ENCODE measurements around the gene LAMA4.

The LAMA4 gene

DNA sequence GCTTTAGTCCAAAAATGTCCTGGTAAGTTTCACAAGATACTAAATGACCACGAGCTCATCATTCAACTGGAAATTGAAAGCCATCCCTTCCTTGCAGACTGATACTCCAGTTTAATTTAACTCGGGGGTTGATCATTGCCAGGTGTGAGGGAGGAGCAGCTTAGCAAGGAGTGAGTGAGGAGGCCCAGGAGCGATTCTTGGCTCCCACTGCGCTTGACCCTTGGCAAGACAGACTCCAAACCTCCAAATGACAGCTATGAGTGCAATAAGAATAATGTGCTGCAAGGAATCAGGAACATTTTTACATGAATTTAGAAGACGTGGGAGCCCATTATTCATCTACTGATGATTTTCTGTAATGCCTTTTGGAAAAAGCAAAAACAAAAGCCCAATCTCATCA is 64.9 kb downstream of the LAMA4 start:
- H3K36me3 ChIP-seq (ENCODE audit: control insufficient read depth, insufficient read depth, low read length): no peaks in the 10 kb centered on the region
- no peak overlapping the region for H3K4me3 ChIP-seq (ENCODE audit: low read depth, low read length)
- no peaks in the 10 kb centered on the region for H3K9me3 ChIP-seq (ENCODE audit: control insufficient read depth, insufficient read depth, low read length)
- no peaks in the 10 kb centered on the region for H3K27me3 ChIP-seq (ENCODE audit: control insufficient read depth, insufficient read depth, low read length)
- H3K9ac ChIP-seq (ENCODE audit: low read depth, low read length): no peak overlapping the region
- no peaks in the 10 kb centered on the region for H3K4me1 ChIP-seq (ENCODE audit: control insufficient read depth, insufficient read depth, low read length)

DNA sequence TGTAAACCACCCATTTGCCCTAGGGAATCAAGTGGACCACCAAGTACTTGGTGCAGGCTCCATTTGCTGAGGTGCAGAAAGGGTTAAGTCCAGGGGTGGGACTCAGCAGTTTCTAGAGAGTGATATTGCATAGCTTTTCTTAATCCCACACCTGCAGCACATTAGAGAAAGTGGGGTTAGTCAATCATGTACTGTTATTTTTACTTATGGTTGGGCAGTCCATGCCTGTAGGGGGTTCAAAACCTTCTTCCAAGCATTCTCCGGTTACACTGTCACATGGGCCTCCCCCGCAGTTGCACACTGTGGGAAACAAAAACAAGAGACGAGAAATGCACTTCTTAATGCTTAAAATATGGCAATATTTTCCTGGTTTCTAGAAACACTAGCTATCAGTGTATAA is 65.5 kb downstream of the LAMA4 start:
- H3K4me1 ChIP-seq (ENCODE audit: control insufficient read depth, insufficient read depth, low read length): no peaks in the 10 kb centered on the region
- H3K4me3 ChIP-seq (ENCODE audit: low read depth, low read length): no peak overlapping the region
- H3K27me3 ChIP-seq (ENCODE audit: control insufficient read depth, insufficient read depth, low read length): no peaks in the 10 kb centered on the region
- H3K36me3 ChIP-seq (ENCODE audit: control insufficient read depth, insufficient read depth, low read length): no peaks in the 10 kb centered on the region
- H3K9me3 ChIP-seq (ENCODE audit: control insufficient read depth, insufficient read depth, low read length): no peaks in the 10 kb centered on the region
- no peak overlapping the region for H3K9ac ChIP-seq (ENCODE audit: low read depth, low read length)

DNA sequence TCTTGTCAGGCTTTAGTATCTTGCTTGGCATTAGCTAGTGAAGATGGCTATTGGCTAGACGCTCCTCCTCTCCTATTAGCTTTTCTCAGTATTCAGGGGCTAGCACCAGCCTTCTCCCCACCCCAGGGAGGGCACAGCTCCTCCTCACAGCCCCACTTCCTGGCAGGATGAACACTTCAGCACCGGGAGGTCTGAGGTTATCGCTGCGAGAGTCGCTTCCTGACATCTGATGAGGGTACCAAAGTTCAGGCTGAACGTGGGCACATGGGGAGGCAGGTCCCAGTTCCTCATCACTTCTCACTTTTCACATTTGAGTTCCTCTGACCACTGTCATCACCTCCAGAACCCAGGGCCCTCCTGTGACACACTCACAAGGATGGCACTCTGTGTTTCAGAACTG is 66.6 kb downstream of the LAMA4 start:
- no peak overlapping the region for H3K9ac ChIP-seq (ENCODE audit: low read depth, low read length)
- no peaks in the 10 kb centered on the region for H3K4me1 ChIP-seq (ENCODE audit: control insufficient read depth, insufficient read depth, low read length)
- no peak overlapping the region for H3K4me3 ChIP-seq (ENCODE audit: low read depth, low read length)
- H3K27me3 ChIP-seq (ENCODE audit: control insufficient read depth, insufficient read depth, low read length): no peaks in the 10 kb centered on the region
- H3K9me3 ChIP-seq (ENCODE audit: control insufficient read depth, insufficient read depth, low read length): no peaks in the 10 kb centered on the region
- no peaks in the 10 kb centered on the region for H3K36me3 ChIP-seq (ENCODE audit: control insufficient read depth, insufficient read depth, low read length)

DNA sequence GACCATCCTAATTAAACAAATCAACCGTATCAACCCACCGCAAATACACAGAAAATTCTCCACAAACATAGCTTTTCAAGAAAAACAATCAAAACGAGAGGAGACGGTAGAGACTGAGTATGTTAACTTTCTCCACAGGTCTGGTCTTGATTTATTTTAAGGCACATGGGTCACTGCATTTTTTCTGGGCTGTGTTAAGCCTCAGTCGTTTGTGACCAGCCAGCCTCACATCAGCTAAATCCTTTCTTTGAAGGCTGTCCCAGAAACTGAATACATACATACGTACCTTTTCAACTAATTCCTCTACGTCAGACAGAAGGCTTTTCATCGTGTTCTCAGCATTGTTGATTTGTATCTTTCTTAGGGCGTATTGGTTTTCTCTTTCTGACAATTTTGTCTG is 69.4 kb downstream of the LAMA4 start:
- Histone ChIP-seq H3K36me3 (ENCODE audit: control insufficient read depth, insufficient read depth, low read length) (no peaks in the 10 kb centered on the region), H3K9ac (ENCODE audit: low read depth, low read length) (no peak overlapping the region), H3K9me3 (ENCODE audit: control insufficient read depth, insufficient read depth, low read length) (no peaks in the 10 kb centered on the region), H3K4me1 (ENCODE audit: control insufficient read depth, insufficient read depth, low read length) (no peaks in the 10 kb centered on the region), H3K4me3 (ENCODE audit: low read depth, low read length) (no peak overlapping the region), H3K27me3 (ENCODE audit: control insufficient read depth, insufficient read depth, low read length) (no peaks in the 10 kb centered on the region)

DNA sequence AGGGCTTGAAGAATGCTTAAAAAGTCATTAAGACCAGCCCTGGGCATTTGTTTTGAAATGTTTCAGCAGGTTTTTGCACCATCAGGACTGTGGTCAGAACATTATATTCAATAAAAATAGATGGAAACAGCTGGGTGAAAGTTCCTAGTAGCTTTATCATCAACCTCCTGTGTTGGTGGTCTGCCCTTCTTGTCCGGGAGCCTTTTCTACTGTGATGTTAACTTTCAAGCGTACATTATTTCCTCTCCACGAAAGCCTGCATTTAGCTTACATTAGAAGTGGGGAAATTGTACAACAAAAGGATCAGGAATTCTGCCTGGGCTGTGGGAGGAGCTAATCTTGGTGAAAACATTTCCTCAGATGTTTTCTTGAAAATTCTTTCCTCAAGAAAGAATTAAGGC is 71.1 kb downstream of the LAMA4 start:
- Histone ChIP-seq H3K9me3 (ENCODE audit: control insufficient read depth, insufficient read depth, low read length) (no peaks in the 10 kb centered on the region), H3K27me3 (ENCODE audit: control insufficient read depth, insufficient read depth, low read length) (no peaks in the 10 kb centered on the region), H3K4me3 (ENCODE audit: low read depth, low read length) (no peak overlapping the region), H3K36me3 (ENCODE audit: control insufficient read depth, insufficient read depth, low read length) (no peaks in the 10 kb centered on the region), H3K4me1 (ENCODE audit: control insufficient read depth, insufficient read depth, low read length) (no peaks in the 10 kb centered on the region), H3K9ac (ENCODE audit: low read depth, low read length) (no peak overlapping the region)

DNA sequence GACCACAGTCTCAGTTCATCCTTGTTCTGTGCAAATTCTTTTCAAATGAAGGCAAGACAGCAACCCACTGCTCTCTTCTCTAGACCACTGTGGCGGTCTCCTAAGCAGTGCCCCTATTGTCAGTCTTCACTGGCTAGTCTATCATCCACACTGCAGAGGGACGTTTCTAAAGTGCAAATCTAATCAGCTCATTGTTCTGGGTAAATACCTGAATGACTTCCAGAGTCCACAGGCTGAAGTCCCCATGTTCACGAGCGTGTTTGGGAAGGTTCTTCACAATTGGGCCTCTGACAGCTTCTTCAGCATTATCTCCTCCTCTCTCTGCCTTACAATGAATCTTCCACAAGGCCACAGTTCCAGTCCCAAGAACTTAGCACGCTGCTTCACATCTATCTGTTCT is 73.2 kb downstream of the LAMA4 start:
- Histone ChIP-seq H3K36me3 (ENCODE audit: control insufficient read depth, insufficient read depth, low read length) (no peaks in the 10 kb centered on the region), H3K9me3 (ENCODE audit: control insufficient read depth, insufficient read depth, low read length) (no peaks in the 10 kb centered on the region), H3K4me1 (ENCODE audit: control insufficient read depth, insufficient read depth, low read length) (no peaks in the 10 kb centered on the region), H3K9ac (ENCODE audit: low read depth, low read length) (no peak overlapping the region), H3K4me3 (ENCODE audit: low read depth, low read length) (no peak overlapping the region), H3K27me3 (ENCODE audit: control insufficient read depth, insufficient read depth, low read length) (no peaks in the 10 kb centered on the region)

DNA sequence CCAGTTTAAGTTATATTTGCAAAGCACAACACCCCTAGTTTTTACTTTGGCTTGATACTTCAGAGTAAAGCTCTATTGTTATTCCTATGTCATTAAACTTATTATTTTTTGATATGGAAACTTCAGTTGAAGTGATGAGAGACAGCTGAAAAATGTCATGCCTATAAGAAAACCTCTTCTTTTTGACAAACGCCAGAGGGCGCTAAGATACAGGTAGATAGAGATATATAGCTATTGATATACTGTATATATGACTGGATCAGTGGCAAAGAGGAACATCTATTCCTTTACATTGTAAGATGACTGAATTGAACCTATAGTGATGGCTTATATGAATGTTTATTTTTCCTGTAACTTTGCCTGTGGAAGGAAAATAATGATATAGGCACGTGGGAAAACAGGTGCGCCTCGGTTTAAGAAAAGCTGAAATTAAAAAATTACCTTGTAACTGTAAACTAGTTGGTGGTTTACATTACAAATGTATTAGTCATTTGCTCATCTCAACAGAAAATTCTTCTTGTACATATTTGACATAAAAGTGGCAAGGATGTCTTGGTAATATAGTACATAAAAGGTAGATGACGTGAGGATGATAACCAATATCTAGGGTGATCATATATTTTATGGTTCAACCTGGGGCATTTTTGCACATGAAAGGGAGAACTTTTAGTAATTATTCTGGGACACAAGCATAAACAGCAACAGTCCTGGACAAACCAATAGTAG is 74.1 kb downstream of the LAMA4 start:
- Histone ChIP-seq H3K36me3 (ENCODE audit: control insufficient read depth, insufficient read depth, low read length) (no peaks in the 10 kb centered on the region), H3K4me3 (ENCODE audit: low read depth, low read length) (no peak overlapping the region), H3K9ac (ENCODE audit: low read depth, low read length) (no peak overlapping the region), H3K4me1 (ENCODE audit: control insufficient read depth, insufficient read depth, low read length) (no peaks in the 10 kb centered on the region), H3K9me3 (ENCODE audit: control insufficient read depth, insufficient read depth, low read length) (no peaks in the 10 kb centered on the region), H3K27me3 (ENCODE audit: control insufficient read depth, insufficient read depth, low read length) (no peaks in the 10 kb centered on the region)

DNA sequence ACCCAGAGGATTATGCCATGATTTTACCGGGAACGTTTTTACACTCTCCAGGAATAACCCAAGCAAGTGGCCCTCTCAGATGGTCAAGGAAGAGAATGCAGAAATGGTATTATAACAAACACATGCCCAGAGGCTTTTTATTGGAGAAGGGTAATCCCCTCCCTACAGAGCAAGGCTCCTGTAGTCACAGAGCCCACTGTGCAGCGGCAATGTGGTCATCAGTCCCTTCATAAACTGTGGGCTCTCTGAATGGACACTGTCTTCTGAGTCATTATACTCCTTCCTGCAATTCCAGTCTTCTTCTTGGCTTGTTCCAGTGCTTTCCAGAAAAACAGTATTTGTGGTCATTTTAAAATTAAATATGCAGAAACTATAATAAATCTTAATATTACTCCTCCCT is 74.7 kb downstream of the LAMA4 start:
- Histone ChIP-seq H3K36me3 (ENCODE audit: control insufficient read depth, insufficient read depth, low read length) (no peaks in the 10 kb centered on the region), H3K9ac (ENCODE audit: low read depth, low read length) (no peak overlapping the region), H3K27me3 (ENCODE audit: control insufficient read depth, insufficient read depth, low read length) (no peaks in the 10 kb centered on the region), H3K4me1 (ENCODE audit: control insufficient read depth, insufficient read depth, low read length) (no peaks in the 10 kb centered on the region), H3K9me3 (ENCODE audit: control insufficient read depth, insufficient read depth, low read length) (no peaks in the 10 kb centered on the region), H3K4me3 (ENCODE audit: low read depth, low read length) (no peak overlapping the region)

DNA sequence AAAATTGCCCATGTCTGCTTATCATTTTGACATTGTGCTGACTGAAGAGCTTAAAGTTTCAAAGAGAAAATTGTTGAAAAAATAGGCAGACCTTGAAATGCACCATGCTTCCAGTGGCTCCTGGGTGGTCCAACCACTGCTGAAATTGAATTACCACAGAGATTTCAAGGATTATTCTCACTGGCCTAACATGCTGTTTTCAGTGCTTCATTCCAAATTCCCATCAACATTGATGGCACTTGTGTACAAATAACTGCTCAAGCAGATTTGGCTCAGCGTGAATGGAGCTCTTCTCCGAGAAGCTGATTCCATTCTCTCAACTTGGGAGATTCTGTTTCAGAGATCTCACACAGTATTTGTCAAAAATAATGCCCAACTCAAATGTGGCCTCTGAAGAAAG is 75.5 kb downstream of the LAMA4 start:
- H3K4me3 ChIP-seq (ENCODE audit: low read depth, low read length): no peak overlapping the region
- no peak overlapping the region for H3K9ac ChIP-seq (ENCODE audit: low read depth, low read length)
- H3K36me3 ChIP-seq (ENCODE audit: control insufficient read depth, insufficient read depth, low read length): no peaks in the 10 kb centered on the region
- H3K4me1 ChIP-seq (ENCODE audit: control insufficient read depth, insufficient read depth, low read length): no peaks in the 10 kb centered on the region
- H3K27me3 ChIP-seq (ENCODE audit: control insufficient read depth, insufficient read depth, low read length): no peaks in the 10 kb centered on the region
- H3K9me3 ChIP-seq (ENCODE audit: control insufficient read depth, insufficient read depth, low read length): no peaks in the 10 kb centered on the region

DNA sequence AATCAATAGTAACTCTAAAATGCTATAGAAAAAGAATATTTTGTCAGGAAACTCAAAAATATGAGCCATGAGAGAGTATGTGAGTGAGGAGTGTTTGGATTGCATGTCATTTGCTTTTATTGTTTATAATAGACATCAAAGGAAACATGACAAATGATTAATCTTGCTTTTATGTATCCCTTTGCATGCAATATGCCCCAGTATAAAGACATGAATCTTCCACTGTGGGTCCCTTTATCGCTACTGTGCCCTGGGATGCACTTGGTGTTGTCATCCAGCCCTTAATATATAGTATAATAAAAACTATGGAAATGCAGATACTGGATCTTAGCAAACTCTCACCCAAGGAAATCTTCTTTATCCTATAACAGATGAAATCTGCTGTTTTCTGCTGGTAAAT is 77.3 kb downstream of the LAMA4 start:
- Histone ChIP-seq H3K9me3 (ENCODE audit: control insufficient read depth, insufficient read depth, low read length) (no peaks in the 10 kb centered on the region), H3K9ac (ENCODE audit: low read depth, low read length) (no peak overlapping the region), H3K4me1 (ENCODE audit: control insufficient read depth, insufficient read depth, low read length) (no peaks in the 10 kb centered on the region), H3K4me3 (ENCODE audit: low read depth, low read length) (no peak overlapping the region), H3K36me3 (ENCODE audit: control insufficient read depth, insufficient read depth, low read length) (no peaks in the 10 kb centered on the region), H3K27me3 (ENCODE audit: control insufficient read depth, insufficient read depth, low read length) (no peaks in the 10 kb centered on the region)

DNA sequence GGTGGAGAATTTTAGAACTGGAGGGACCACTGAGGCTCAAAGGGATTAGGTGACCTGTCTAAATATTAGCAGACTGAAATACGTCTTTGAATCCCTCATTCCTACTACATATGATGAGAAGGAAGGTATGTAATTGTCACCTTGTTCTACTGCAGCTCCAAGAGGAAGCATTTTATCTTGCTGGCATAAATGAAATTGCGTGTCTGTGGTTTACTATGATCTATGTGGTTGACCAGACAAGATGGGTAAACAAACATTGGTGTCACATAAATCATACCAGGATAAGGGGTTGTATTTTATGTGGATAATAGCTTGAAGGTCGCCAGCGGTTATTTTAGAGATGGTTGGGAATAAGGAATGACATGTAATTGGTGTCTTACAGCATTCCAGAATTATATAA is 78.2 kb downstream of the LAMA4 start:
- H3K36me3 ChIP-seq (ENCODE audit: control insufficient read depth, insufficient read depth, low read length): no peaks in the 10 kb centered on the region
- no peaks in the 10 kb centered on the region for H3K9me3 ChIP-seq (ENCODE audit: control insufficient read depth, insufficient read depth, low read length)
- H3K4me3 ChIP-seq (ENCODE audit: low read depth, low read length): no peak overlapping the region
- H3K9ac ChIP-seq (ENCODE audit: low read depth, low read length): no peak overlapping the region
- no peaks in the 10 kb centered on the region for H3K4me1 ChIP-seq (ENCODE audit: control insufficient read depth, insufficient read depth, low read length)
- no peaks in the 10 kb centered on the region for H3K27me3 ChIP-seq (ENCODE audit: control insufficient read depth, insufficient read depth, low read length)

DNA sequence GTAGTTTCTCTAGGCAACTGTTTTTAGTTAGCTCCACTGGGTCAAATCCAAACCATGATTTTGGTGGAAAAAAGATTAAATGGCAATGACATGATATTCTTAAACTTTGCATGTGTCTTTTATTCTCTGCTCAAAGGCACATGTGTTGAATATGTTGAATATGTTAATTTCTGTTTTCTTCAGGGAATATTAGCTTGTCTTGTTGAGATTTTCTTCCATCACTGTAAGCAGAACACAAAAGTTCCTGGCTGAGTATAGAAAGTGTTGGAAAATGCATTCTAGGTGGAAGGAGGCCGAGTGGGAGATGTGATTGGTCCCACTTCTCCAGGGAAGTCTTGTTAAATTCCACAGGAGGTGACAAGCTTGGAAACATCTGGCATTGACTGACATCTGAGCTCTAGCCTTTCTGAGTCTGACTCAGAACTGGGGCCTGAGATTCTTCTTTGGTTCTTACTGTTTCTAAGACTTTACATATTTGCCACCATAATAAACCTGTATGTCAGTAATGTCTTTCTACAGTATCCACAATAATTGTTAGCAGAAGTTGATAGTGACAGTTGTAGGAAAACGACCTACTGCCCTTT is 81.1 kb downstream of the LAMA4 start:
- Histone ChIP-seq H3K9me3 (ENCODE audit: control insufficient read depth, insufficient read depth, low read length) (no peaks in the 10 kb centered on the region), H3K27me3 (ENCODE audit: control insufficient read depth, insufficient read depth, low read length) (no peaks in the 10 kb centered on the region), H3K9ac (ENCODE audit: low read depth, low read length) (no peak overlapping the region), H3K4me1 (ENCODE audit: control insufficient read depth, insufficient read depth, low read length) (no peaks in the 10 kb centered on the region), H3K4me3 (ENCODE audit: low read depth, low read length) (no peak overlapping the region), H3K36me3 (ENCODE audit: control insufficient read depth, insufficient read depth, low read length) (no peaks in the 10 kb centered on the region)
